GM19467 (cell line): ENCODE data around the gene CEMIP.

ENCODE experiments used
- ATAC-seq: cut with Tn5 transposase; IDR thresholded peaks from one replicate; pipeline ENCODE4 v1.9.1; 2021; ENCODE audit warnings: mild to moderate bottlenecking, moderate library complexity; ENCODE audit not compliant: unreplicated experiment

CEMIP gene

GRCh38 chr15:80778964-80779657 lies at the start of gene CEMIP:
CEMIP (plus strand) TSS chr15:80779370; CDS start chr15:80873880, 94,510 bp downstream.
- ATAC-seq, result no peak

GRCh38 chr15:80730387-80730786 lies 48.8 kb upstream of the CEMIP start:
- ATAC-seq, result no peak

GRCh38 chr15:80730926-80731325 lies 48.2 kb upstream of the CEMIP start:
- ATAC-seq, result no peak

GRCh38 chr15:80732167-80732566 lies 47.0 kb upstream of the CEMIP start:
- no peak for ATAC-seq

- ATAC-seq, result no peak
These were observed 46.4 kb upstream of the CEMIP start for GRCh38 chr15:80732818-80733217.

- no peak for ATAC-seq
These were observed 45.7 kb upstream of the CEMIP start for GRCh38 chr15:80733460-80733859.

GRCh38 chr15:80735344-80735743 lies 43.8 kb upstream of the CEMIP start:
- ATAC-seq, result no peak

- ATAC-seq, result no peak
These were observed 42.6 kb upstream of the CEMIP start for GRCh38 chr15:80736560-80736959.

GRCh38 chr15:80739919-80740318 lies 39.3 kb upstream of the CEMIP start:
- no peak for ATAC-seq

- no peak for ATAC-seq
These were observed 37.1 kb upstream of the CEMIP start for GRCh38 chr15:80742081-80742480.

- no peak for ATAC-seq
These were observed 35.9 kb upstream of the CEMIP start for GRCh38 chr15:80743189-80743833.

GRCh38 chr15:80744415-80744814 lies 34.8 kb upstream of the CEMIP start:
- ATAC-seq, result no peak

GRCh38 chr15:80744826-80745225 lies 34.3 kb upstream of the CEMIP start:
- no peak for ATAC-seq

- no peak for ATAC-seq
These were observed 33.3 kb upstream of the CEMIP start for GRCh38 chr15:80745888-80746287.

GRCh38 chr15:80747317-80748053 lies 31.7 kb upstream of the CEMIP start:
- ATAC-seq, result no peak

- ATAC-seq, result no peak
These were observed 29.6 kb upstream of the CEMIP start for GRCh38 chr15:80749589-80749988.

GRCh38 chr15:80750575-80750974 lies 28.6 kb upstream of the CEMIP start:
- ATAC-seq, result no peak

GRCh38 chr15:80752204-80752603 lies 27.0 kb upstream of the CEMIP start:
- no peak for ATAC-seq

GRCh38 chr15:80753161-80753560 lies 26.0 kb upstream of the CEMIP start:
- ATAC-seq, result no peak

GRCh38 chr15:80754014-80754413 lies 25.2 kb upstream of the CEMIP start:
- ATAC-seq, result no peak

GRCh38 chr15:80755885-80756284 lies 23.3 kb upstream of the CEMIP start:
- no peak for ATAC-seq
